Kidney epithelial cell (primary cell): ENCODE results near the gene KCNQ1. TPM values are rescaled to one million over a fixed set of nuclear protein-coding genes. Genes with fewer than 3 reads are reported as not detected.

ENCODE experiments used
- DNase-seq: peaks from one replicate; pipeline ENCODE4 v3.0.0-alpha.2; 2010; ENCODE audit warnings: low read depth
- H3K27me3 ChIP-seq: 2 replicates; pipeline ENCODE4 v1.6.0; 2011; ENCODE audit warnings: low read length; ENCODE audit not compliant: control insufficient read depth, insufficient read depth
- H3K36me3 ChIP-seq: 2 replicates; pipeline ENCODE4 v1.5.1; 2011; ENCODE audit warnings: low read length; ENCODE audit not compliant: control insufficient read depth, insufficient read depth
- H3K4me3 ChIP-seq: 2 replicates; pipeline ENCODE4 v1.5.1; 2011; ENCODE audit warnings: low read depth, mild to moderate bottlenecking, control low read depth, low read length
- CTCF ChIP-seq: IDR thresholded peaks from 2 replicates; pipeline ENCODE4 v1.5.1; 2011; ENCODE audit warnings: mild to moderate bottlenecking, moderate library complexity, low read length, control low read depth, inconsistent platforms; ENCODE audit not compliant: insufficient read depth, poor library complexity, severe bottlenecking
- total RNA-seq: library from RNA; depleted of rRNA; stranded (reverse); fragments of >200 nt; gene quantifications from 2 replicates; pipeline ENCODE4 v1.2.3, GENCODE V29; 2015

Gene KCNQ1
- total RNA-seq, 1 donor from 2014 or later: 2.3 TPM

- no peak for DNase-seq
- Histone ChIP-seq H3K4me3 (no peak overlapping the region), H3K27me3 (peaks cover 48% of the 10 kb centered on the region), H3K36me3 (no peaks in the 10 kb centered on the region)
- TF ChIP-seq CTCF: no peak
Measured at GRCh38 chr11:2801711-2802388, 357.0 kb downstream of the KCNQ1 start.

- TF ChIP-seq CTCF: no peak
- no peak for DNase-seq
- peaks cover 52% of the 10 kb centered on the region for H3K27me3 ChIP-seq
- H3K36me3 ChIP-seq: no peaks in the 10 kb centered on the region
- no peak overlapping the region for H3K4me3 ChIP-seq
Measured at GRCh38 chr11:2802389-2803185, 357.8 kb downstream of the KCNQ1 start.

- DNase-seq: no peak
- H3K27me3 ChIP-seq: peaks cover 55% of the 10 kb centered on the region
- no peak for TF ChIP-seq CTCF
Measured at GRCh38 chr11:2803186-2804091, 358.6 kb downstream of the KCNQ1 start.

GRCh38 chr11:2804189-2804588, 359.4 kb downstream of the KCNQ1 start:
- TF ChIP-seq CTCF: no peak
- peaks cover 56% of the 10 kb centered on the region for H3K27me3 ChIP-seq
- no peak for DNase-seq

More at GRCh38 chr11:2803186-2804091, 358.6 kb downstream of the KCNQ1 start:
- no peaks in the 10 kb centered on the region for H3K36me3 ChIP-seq
- no peak overlapping the region for H3K4me3 ChIP-seq

GRCh38 chr11:2804701-2805387, 360.0 kb downstream of the KCNQ1 start:
- H3K27me3 ChIP-seq: peaks cover 59% of the 10 kb centered on the region
- DNase-seq: no peak
- TF ChIP-seq CTCF: no peak

More at GRCh38 chr11:2804189-2804588, 359.4 kb downstream of the KCNQ1 start:
- no peak overlapping the region for H3K4me3 ChIP-seq
- no peaks in the 10 kb centered on the region for H3K36me3 ChIP-seq

More at GRCh38 chr11:2804701-2805387, 360.0 kb downstream of the KCNQ1 start:
- H3K4me3 ChIP-seq: no peak overlapping the region
- no peaks in the 10 kb centered on the region for H3K36me3 ChIP-seq
